Measurements from ENCODE around the gene PCSK4.

- TF ChIP-seq POLR2A (IDR thresholded peaks at IDR 0.05; ENCODE audit: low read length) (no peak), GATA1 (IDR thresholded peaks at IDR 0.05; ENCODE audit: low read depth, low read length) (no peak)
These were observed 21.5 kb upstream of the PCSK4 start for GRCh38 chr19:1511318-1512317.

All from erythroblast (primary cell).